Measurements from ENCODE around the gene SCNM1.
"Not testable (repeated sequence)": the region's sequence is repeated elsewhere in the genome, so short reads cannot be mapped to it uniquely, and the experiment has no call there.

The SCNM1 gene

GRCh38 chr1:151193304-151193703, 27.4 kb downstream of the SCNM1 start:
- no peak for DNase-seq (ENCODE audit: low read depth)

GRCh38 chr1:151193856-151194255, 27.9 kb downstream of the SCNM1 start:
- no peak for DNase-seq (ENCODE audit: low read depth)

- not testable (repeated sequence) for DNase-seq (ENCODE audit: low read depth)
These were observed 29.1 kb downstream of the SCNM1 start for GRCh38 chr1:151194894-151195594.

GRCh38 chr1:151196292-151196800, 30.4 kb downstream of the SCNM1 start:
- peak; percentile 43 for DNase-seq (ENCODE audit: low read depth)

GRCh38 chr1:151197863-151198253, 31.9 kb downstream of the SCNM1 start:
- no peak for DNase-seq (ENCODE audit: low read depth)

- DNase-seq (ENCODE audit: low read depth) = peak; percentile 99
These were observed 32.5 kb downstream of the SCNM1 start, which contains the start of gene PIP5K1A for GRCh38 chr1:151198254-151199127. Gene PIP5K1A, plus strand, starts transcription at chr1:151198552. Its CDS starts 445 bp downstream, at chr1:151198997.

GRCh38 chr1:151199873-151200581, 34.1 kb downstream of the SCNM1 start:
- no peak for DNase-seq (ENCODE audit: low read depth)

DNA sequence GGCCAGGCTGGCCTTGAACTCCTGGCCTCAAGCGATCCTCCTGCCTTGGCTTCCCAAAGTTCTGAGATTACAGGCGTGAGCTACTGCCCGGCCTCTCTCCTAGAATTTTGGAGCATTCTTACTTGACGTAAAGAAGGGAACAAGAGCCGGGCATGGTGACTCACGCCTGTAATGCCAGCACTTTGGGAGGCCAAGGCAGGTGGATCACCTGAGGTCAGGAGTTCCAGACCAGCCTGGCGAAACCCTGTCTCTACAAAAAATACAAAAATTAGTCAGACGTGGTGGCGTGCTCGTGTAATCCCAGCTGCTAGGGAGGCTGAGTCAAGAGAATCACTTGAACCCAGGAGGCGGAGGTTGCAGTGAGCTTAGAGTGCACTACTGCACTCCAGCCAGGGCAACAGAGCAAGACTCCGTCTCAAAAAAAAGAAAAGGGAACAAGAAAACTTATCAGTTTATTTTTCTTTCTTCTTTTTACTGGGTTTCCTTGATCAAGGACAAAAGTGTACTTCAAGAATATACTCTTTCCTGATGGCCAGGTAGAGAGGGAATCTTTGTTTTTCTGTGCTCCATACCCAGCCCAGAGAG, 39.5 kb downstream of the SCNM1 start:
- not testable (repeated sequence) for DNase-seq (ENCODE audit: low read depth)

DNA sequence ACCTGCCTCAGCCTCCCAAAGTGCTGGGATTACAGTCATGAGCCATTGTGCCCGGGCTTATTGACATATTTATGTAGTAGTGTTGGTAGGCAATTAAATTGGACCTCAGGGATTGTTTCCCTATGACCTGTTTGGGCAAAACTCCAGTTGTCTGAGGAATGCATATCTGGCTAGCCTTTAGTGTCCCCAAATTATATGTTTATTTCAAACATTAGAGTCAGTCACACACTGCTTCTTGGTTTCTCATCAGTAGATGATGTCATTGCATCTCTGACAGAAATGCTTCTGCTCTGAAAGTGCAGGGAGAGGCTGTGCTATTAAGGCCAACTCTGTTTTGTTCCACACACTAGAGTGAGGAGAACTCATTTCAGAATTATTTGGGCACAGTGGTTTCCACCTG, 44.9 kb downstream of the SCNM1 start:
- no peak for DNase-seq (ENCODE audit: low read depth)

DNA sequence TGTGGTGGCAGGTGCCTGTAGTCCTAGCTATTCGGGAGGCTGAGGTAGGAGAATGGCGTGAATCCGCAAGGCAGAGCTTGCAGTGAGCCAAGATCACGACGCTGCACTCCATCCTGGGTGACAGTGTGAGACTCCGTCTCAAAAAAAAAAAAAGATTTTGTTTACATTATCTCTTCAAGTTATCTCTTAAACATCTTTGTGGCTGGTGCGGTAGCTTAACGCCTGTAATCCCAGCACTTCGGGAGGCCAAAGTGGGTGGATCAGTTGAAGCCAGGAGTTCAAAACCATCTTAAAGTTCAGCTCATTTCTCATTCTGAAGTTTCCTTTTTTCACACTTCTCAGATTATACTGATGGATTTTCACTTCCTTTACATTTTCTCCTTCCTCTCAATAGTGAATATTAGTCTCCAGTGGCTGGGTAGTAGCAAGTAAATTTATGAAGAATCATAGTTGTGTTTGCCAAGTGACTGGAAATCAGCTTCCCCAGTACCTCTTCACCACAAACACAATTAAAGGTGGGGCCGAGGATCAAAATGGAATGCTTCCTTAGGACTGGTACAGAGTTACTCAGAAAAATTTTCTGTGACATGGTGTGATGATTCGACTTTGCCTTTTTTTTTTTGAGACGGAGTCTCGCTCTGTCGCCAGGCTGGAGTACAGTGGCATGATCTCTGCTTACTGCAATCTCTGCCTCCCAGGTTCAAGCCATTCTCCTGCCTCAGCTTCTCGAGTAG, 46.2 kb downstream of the SCNM1 start:
- DNase-seq (ENCODE audit: low read depth) = no peak

- DNase-seq (ENCODE audit: low read depth) = no peak
These were observed 47.6 kb downstream of the SCNM1 start for GRCh38 chr1:151213560-151213959.
